Endothelial cell of umbilical vein (primary cell): Measurements from ENCODE around the gene ARHGAP27. TPM values are rescaled to one million over a fixed set of nuclear protein-coding genes. Genes with fewer than 3 reads are reported as not detected.

Source experiments
- BruUV-seq: library from RNA; stranded (reverse); fragments of 400-500 nt; replicated peaks from 2 replicates; lab custom pipeline; 2021; lab: Mats Ljungman, UMichigan
- CTCF ChIA-PET: fragments of 300-600, 350-600 bp; sonication (Branson Sonifier 250); formaldehyde crosslinking; loops from one replicate; lab custom pipeline; 2021; ENCODE audit warnings: antibody characterized with exemption, inconsistent platforms; lab: Charles Lee
- POLR2A ChIA-PET: fragments of 300-600, 350-600 bp; sonication (Branson Sonifier 250); formaldehyde crosslinking; loops from one replicate; lab custom pipeline; 2021; ENCODE audit warnings: antibody characterized with exemption, inconsistent platforms; lab: Charles Lee
- DNase-seq: peaks from one replicate; pipeline ENCODE4 v3.0.0-alpha.2; 2011; ENCODE audit warnings: low read depth, low spot score
- FAIRE-seq: peaks from 2 replicates; lab custom pipeline; 2011; peaks lifted over from hg19 to GRCh38; lab: Jason Lieb, UNC
- H2AFZ ChIP-seq: 2 replicates; pipeline ENCODE4 v1.6.0; 2012; ENCODE audit warnings: low read depth, low read length, control low read depth, inconsistent platforms
- H3K27ac ChIP-seq: 2 replicates; pipeline ENCODE4 v1.5.1; 2011; ENCODE audit warnings: low read depth, mild to moderate bottlenecking, control low read depth, low read length, moderate library complexity; ENCODE audit not compliant: insufficient read depth
- H3K27me3 ChIP-seq, 2 experiments: 2 replicates each; pipeline versions ENCODE4 v1.6.0 to v1.6.1; 2011; ENCODE audit warnings: low read length in 2 of 2, mixed read lengths in 1 of 2; ENCODE audit not compliant: control insufficient read depth in 2 of 2, insufficient read depth in 2 of 2
- H3K36me3 ChIP-seq, 2 experiments: 2 replicates in 1 of 2; 3 replicates in 1 of 2; pipeline ENCODE4 v1.5.1; 2011; ENCODE audit warnings: low read length in 2 of 2, mild to moderate bottlenecking in 1 of 2, moderate library complexity in 1 of 2; ENCODE audit not compliant: control insufficient read depth in 2 of 2, insufficient read depth in 2 of 2; ENCODE audit errors: extremely low read depth in 1 of 2
- H3K4me1 ChIP-seq: 3 replicates; pipeline ENCODE4 v1.5.1; 2011; ENCODE audit warnings: mild to moderate bottlenecking, low read length; ENCODE audit not compliant: control insufficient read depth, insufficient read depth; ENCODE audit errors: extremely low read depth
- H3K4me2 ChIP-seq: 2 replicates; pipeline ENCODE4 v1.6.1; 2011; ENCODE audit warnings: low read length, control low read depth, mixed read lengths; ENCODE audit not compliant: insufficient read depth
- H3K4me3 ChIP-seq, 3 experiments: fragments of 200-600 bp in 1 of 3; sonication (generic), shearing (Covaris generic) in 1 of 3; replicated peaks in 1 of 3; 2 replicates each; pipeline ENCODE4 v1.5.1; 2011 to 2016; ENCODE audit warnings: control low read depth in 3 of 3, low read length in 3 of 3, mild to moderate bottlenecking in 2 of 3, inconsistent platforms in 1 of 3, low read depth in 1 of 3, moderate library complexity in 1 of 3; ENCODE audit not compliant: insufficient read depth in 1 of 3
- H3K79me2 ChIP-seq: 2 replicates; pipeline ENCODE4 v1.6.0; 2012; ENCODE audit warnings: low read length, inconsistent platforms; ENCODE audit not compliant: control insufficient read depth, insufficient read depth
- H3K9ac ChIP-seq: replicated peaks from 2 replicates; pipeline ENCODE3; 2011; ENCODE audit warnings: low read length, control low read depth; ENCODE audit not compliant: insufficient read depth; ENCODE audit errors: extremely low read depth
- H3K9me1 ChIP-seq: replicated peaks from 3 replicates; pipeline ENCODE4 v1.6.0; 2011; ENCODE audit warnings: mild to moderate bottlenecking, low read length; ENCODE audit not compliant: control insufficient read depth, insufficient read depth; ENCODE audit errors: extremely low read depth
- H3K9me3 ChIP-seq: replicated peaks from 2 replicates; pipeline ENCODE4 v1.5.1; 2012; ENCODE audit warnings: low read length, inconsistent platforms; ENCODE audit not compliant: control insufficient read depth, insufficient read depth
- H4K20me1 ChIP-seq: replicated peaks from 2 replicates; pipeline ENCODE3; 2011; ENCODE audit warnings: mild to moderate bottlenecking, low read length; ENCODE audit not compliant: control insufficient read depth, insufficient read depth; ENCODE audit errors: extremely low read depth
- EZH2 ChIP-seq: IDR thresholded peaks from 2 replicates; pipeline ENCODE4 v1.6.1; 2012; ENCODE audit warnings: borderline replicate concordance, low read depth, mild to moderate bottlenecking, moderate library complexity, low read length, inconsistent platforms; ENCODE audit not compliant: severe bottlenecking
- FOS ChIP-seq: IDR thresholded peaks from 2 replicates; pipeline ENCODE4 v1.6.1; 2011; ENCODE audit warnings: mild to moderate bottlenecking, low read length, moderate library complexity, borderline replicate concordance; ENCODE audit not compliant: insufficient read depth
- GATA2 ChIP-seq: IDR thresholded peaks from 2 replicates; pipeline ENCODE4 v1.7.0; 2011; ENCODE audit warnings: low read depth, mild to moderate bottlenecking, moderate library complexity, mixed read lengths, low read length; ENCODE audit not compliant: insufficient read length, insufficient read depth
- JUN ChIP-seq: IDR thresholded peaks from 2 replicates; pipeline ENCODE4 v1.6.1; 2011; ENCODE audit warnings: borderline replicate concordance, low read depth; ENCODE audit not compliant: insufficient read length, insufficient read depth
- MAX ChIP-seq: IDR thresholded peaks from 2 replicates; pipeline ENCODE4 v1.6.1; 2011; ENCODE audit not compliant: insufficient read depth, insufficient read length
- MYC ChIP-seq: IDR thresholded peaks from one replicate; pipeline ENCODE4 v1.6.1; 2011; ENCODE audit warnings: mild to moderate bottlenecking, low read depth, low read length
- POLR2A ChIP-seq: IDR thresholded peaks from 2 replicates; pipeline ENCODE4 v1.6.1; 2012; ENCODE audit warnings: low read depth, mild to moderate bottlenecking, control low read depth, low read length
- POLR2AphosphoS5 ChIP-seq: IDR thresholded peaks from 2 replicates; pipeline ENCODE4 v1.6.1; 2012; ENCODE audit warnings: low read depth, mild to moderate bottlenecking, control low read depth, low read length, moderate library complexity; ENCODE audit not compliant: insufficient read depth
- dilution Hi-C: fragments of 300-500 bp; cut with MboI; formaldehyde crosslinking; loops from one replicate; pipeline ENCODE4 v1.15.0; 2019; ENCODE audit warnings: low sequenced_read_pairs; ENCODE audit not compliant: extremely low pct_ligation_motif_present
- intact Hi-C: fragments of 100-400 bp; cut with micrococcal nuclease; formaldehyde crosslinking; loops from one replicate; pipeline ENCODE4 v1.10.0; 2022
- polyA plus RNA-seq, 4 experiments: library from polyadenylated mRNA; depleted of rRNA in 3 of 4; stranded (reverse) in 3 of 4; unstranded in 1 of 4; fragments of >200 nt; gene quantifications; 2 replicates each; pipeline versions ENCODE4 v1.2.1 to v1.2.3, GENCODE V29; 2011 to 2012; ENCODE audit warnings: missing spikeins in 1 of 4
- total RNA-seq: library from RNA; stranded (reverse); gene quantifications from 2 replicates; pipeline ENCODE4 v1.2.3, GENCODE V29; 2021
- TF ChIP-seq, protein P1 (sequence below), 2 donors: IDR thresholded peaks; 1 replicate in 1 of 2; 2 replicates in 1 of 2; pipeline ENCODE4 v1.5.1; 2011; ENCODE audit warnings: low read length in 2 of 2, mild to moderate bottlenecking in 2 of 2, moderate library complexity in 2 of 2, control low read depth in 1 of 2, inconsistent platforms in 1 of 2, low read depth in 1 of 2; ENCODE audit not compliant: insufficient read depth in 1 of 2; ENCODE audit errors: extremely low read depth in 1 of 2

ARHGAP27 gene
- total and polyA plus RNA-seq, 2 donors (not counting 3 experiments of a cell fraction or from before 2014, with no cell fraction given): 21.0 to 47.0 TPM

- no peak overlapping the region for H3K9ac ChIP-seq
- H3K9me1 ChIP-seq: no peaks in the 10 kb centered on the region
- H3K36me3 ChIP-seq: no peaks in the 10 kb centered on the region
- no peaks in the 10 kb centered on the region for H3K4me1 ChIP-seq
- H3K4me3 ChIP-seq: no peak overlapping the region
- no peak for TF ChIP-seq JUN
- TF ChIP-seq POLR2A: no peak
- TF ChIP-seq EZH2: no peak
- TF ChIP-seq POLR2AphosphoS5: no peak
- no peak for TF ChIP-seq MYC
- TF ChIP-seq FOS: no peak
- TF ChIP-seq, protein P1, sequence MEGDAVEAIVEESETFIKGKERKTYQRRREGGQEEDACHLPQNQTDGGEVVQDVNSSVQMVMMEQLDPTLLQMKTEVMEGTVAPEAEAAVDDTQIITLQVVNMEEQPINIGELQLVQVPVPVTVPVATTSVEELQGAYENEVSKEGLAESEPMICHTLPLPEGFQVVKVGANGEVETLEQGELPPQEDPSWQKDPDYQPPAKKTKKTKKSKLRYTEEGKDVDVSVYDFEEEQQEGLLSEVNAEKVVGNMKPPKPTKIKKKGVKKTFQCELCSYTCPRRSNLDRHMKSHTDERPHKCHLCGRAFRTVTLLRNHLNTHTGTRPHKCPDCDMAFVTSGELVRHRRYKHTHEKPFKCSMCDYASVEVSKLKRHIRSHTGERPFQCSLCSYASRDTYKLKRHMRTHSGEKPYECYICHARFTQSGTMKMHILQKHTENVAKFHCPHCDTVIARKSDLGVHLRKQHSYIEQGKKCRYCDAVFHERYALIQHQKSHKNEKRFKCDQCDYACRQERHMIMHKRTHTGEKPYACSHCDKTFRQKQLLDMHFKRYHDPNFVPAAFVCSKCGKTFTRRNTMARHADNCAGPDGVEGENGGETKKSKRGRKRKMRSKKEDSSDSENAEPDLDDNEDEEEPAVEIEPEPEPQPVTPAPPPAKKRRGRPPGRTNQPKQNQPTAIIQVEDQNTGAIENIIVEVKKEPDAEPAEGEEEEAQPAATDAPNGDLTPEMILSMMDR (IDR thresholded peaks at IDR 0.05; ENCODE audit: extremely low read depth in 1 of 2, insufficient read depth in 1 of 2, low read depth in 1 of 2, low read length in 2 of 2): no peak
- TF ChIP-seq GATA2: no peak
- TF ChIP-seq MAX: no peak
- H4K20me1 ChIP-seq: no peaks in the 10 kb centered on the region
- H3K27ac ChIP-seq: no peak overlapping the region
- FAIRE-seq (no peak), DNase-seq (no peak)
- BruUV-seq: no TSS peak
- H3K4me2 ChIP-seq: no peak overlapping the region
- intact Hi-C loops (no loop called here), dilution Hi-C loops (no loop called here)
- no peaks in the 10 kb centered on the region for H3K79me2 ChIP-seq
- ChIA-PET POLR2A (interaction anchor here (0.6 kb wide), 1 partner anchor 169 kb away, joined by 8 read pairs; no protein-coding TSS in a partner anchor), CTCF (interaction anchor here (1.1 to 12.8 kb wide), 7 partner anchors 25 to 252 kb away, joined by 3 to 283 read pairs (median 6); partner anchors contain the start of genes ACBD4 and FMNL1)
- no peak overlapping the region for H2AFZ ChIP-seq
- no peaks in the 10 kb centered on the region for H3K9me3 ChIP-seq
- H3K27me3 ChIP-seq: peaks cover 0 to 6% of the 10 kb centered on the region in 2 experiments
Measured at GRCh38 chr17:45387739-45388138, 44.9 kb downstream of the ARHGAP27 start.
